Activated CD4-positive, CD25-positive, alpha-beta regulatory T cell treated with anti-CD3 and anti-CD28 coated beads, Interleukin-2, amount 50 U/mL, for 16 hours (primary cell): ENCODE measurements around the gene DCUN1D3.
A peak's percentile ranks its signal among the peaks of the same experiment; 100 is the strongest.
"Not testable (repeated sequence)": the region's sequence is repeated elsewhere in the genome, so short reads cannot be mapped to it uniquely, and the experiment has no call there.

Experiments
- DNase-seq: peaks from one replicate; pipeline ENCODE4 v3.0.0-alpha.2; 2020; ENCODE audit warnings: low read depth, low spot score

DCUN1D3 gene

DNA sequence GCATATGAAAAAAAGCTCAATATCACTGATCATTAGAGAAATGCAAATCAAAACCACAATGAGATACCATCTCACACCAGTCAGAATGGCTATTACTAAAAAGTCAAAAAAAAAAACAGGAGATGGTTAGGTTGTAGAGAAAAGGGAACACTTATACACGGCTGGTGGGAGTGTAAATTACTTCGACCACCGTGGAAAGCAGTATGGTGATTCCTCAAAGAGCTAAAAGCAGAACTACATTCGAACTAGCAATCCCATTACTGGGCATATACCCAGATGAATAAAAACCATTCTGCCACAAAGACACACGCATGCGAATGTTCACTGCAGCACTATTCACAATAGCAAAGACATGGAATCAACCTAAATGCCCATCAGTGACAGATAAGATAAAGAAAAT is 35.8 kb downstream of the DCUN1D3 start:
- DNase-seq: not testable (repeated sequence)

DNA sequence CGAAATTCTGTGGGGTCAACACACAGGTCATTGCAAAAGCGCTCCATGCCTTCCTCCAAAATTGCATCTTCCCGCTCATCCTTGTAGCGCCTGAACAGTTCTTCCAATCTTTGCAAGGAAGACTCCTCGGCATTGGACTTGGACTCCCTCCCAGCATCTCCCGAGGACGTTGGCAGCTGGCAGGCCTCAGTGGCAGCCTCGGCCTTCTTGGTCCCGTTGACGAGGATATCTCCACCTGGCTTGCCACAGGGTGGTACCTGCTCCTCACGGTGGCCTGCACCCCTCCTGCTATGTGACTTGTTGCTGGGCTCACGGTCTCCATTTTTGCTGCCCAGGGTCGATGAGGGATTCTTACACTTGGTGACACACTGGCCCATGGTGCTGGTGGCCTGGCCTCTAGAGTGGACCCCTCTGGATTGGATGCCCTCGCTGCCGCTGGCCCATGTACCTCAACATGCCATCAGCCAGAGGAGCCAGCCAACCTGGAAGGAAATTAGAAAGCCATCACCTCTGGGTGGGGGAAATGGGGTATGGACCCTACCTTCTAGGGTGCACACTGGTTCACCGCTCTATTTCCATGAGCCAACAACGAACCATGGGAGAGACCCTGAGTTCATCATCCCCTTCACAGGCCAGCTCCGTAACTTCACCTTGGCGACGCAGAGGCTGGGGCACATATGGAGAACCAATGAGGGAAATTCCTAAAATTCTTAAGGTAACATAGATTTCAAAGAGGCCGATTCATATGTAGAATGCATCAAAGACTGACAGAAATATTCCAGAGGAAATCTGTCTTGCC is 37.8 kb downstream of the DCUN1D3 start:
- DNase-seq: no peak

DNA sequence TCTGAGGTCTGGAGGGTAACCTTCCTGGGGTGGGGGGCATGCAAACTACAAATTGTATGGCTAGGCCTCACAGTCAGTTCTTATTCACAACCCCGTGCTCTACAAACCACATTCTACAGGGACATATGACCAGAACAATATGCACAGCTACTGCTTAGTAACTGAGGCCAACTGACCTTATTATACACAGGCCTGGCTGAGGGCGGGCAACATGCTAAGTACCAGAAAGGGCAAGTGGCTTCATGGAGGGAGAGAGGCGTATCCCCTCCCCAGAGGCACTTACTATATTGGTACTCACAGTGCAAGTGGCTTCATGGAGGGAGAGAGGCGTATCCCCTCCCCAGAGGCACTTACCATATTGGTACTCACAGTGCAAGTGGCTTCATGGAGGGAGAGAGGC is 39.2 kb downstream of the DCUN1D3 start:
- not testable (repeated sequence) for DNase-seq

DNA sequence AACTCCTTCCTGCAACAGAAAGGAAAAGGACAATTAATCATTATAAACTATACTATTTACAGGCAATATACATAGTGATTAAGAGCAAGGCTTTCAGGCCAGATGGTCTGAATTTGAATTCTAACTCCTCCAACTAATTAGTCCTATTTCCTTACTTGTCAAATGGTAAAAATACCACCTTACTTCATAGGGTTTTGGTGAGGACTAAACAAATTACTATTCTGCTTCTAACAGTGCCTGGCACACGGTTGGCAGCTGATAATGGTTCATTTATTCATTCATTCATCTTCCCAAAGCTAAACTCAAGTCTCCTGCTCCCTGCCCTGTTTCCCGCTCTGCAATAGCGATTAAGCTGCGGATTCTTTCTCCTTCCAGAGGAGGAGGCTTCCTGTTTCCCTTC is 39.8 kb downstream of the DCUN1D3 start:
- DNase-seq: no peak

DNA sequence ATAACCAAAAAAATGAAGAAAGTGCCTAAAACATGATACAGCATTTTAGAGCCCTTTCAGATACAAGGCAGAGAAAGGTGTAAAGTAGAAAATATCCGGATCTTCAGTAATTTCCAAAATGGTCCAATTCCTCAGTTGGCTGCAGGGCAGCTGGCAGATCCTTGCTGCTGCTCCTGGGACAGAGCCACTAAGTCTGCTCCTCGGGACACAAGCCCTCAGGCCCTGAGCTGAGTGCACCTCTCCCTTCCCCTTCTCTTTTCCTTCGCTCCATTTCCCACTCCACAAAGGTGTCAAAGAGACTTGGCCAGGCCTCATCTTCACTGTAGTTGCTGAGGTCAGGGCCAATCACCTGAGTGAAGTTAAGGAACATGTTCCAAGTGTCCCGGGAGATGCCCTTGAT is 40.5 kb downstream of the DCUN1D3 start:
- DNase-seq: no peak

DNA sequence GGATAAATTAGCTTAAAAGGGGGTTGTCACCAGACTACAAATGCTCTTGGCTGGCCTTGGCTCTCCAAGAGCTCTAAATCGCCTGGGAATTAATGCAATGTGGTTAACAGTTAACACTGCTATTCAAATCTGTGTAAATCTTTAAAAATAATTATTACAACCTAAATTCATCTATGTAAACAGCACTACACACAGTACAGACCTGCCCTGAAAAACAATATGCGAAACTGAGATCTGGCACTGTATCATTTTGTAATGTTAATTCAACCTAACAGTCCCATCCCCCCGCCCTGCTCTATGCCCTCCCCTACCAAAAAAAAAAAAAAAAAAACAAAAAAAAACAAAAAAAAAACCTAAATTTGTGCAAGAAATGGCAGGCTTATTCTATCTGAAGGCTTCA is 40.9 kb downstream of the DCUN1D3 start:
- no peak for DNase-seq

DNA sequence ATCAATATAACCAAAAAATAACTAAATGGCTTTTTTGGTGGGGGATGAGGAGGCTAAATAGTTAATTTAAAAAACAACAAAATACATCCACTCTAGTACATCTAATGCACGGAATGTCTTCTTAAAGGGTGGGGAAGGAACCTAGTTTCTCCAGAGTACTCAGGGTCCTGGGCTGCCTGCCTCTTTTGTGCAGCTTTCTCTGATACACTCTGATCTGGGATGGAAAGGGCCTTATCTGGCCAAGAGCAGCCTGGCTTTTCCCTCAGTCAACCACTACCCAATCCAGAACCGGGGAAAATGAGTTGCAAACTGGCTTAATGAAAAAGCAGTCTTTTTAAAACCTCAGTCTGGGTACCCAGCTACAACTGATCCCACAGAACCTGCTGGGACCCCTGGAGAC is 42.9 kb downstream of the DCUN1D3 start:
- DNase-seq: no peak

DNA sequence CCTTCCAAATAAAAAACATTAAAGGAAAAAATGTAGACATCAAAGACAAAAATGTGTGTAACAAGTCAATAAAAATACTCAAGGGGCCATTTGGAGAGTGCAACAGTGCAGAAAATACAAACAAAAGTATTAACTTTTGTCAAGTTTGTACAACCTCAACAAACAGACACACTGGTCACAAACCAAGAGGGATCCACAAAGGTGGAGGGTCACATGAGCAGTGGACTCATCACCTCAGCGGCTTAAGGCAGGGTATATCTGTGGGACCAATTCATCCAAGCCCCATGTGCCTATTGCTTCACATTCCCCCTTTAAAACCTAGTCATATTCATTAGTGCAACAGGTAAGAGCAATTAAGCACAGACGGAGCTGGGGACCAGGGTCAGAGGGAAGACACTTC is 45.2 kb downstream of the DCUN1D3 start:
- no peak for DNase-seq

DNA sequence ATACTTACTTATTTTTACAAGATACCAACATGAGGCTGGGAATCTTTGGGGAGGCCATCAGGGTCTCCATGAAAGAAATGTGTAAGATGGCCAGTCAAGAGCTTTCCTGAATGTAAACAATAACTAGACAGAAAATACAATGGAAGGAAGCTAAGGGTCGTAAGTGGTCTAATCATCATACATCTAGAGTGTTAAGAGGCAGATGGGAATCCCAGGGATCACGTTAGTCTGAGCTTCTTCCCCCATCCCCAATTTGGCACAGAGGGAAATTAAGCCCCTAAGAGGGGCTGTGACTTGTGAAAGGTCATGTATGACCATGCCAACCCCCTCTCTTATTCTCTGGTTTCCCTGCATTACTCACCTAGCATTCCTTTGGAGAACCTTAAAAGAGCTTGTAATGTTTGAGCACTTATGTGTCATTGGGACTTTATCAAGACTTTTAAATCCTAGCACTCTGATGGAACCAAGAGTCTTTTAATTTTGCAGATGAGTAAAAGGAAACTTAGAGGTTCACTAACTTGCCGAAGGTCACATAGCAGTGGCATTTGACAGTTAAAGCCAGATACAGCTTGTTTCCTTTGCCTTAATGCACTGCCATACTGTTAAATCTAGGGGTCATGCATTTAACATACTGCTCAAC is 46.1 kb downstream of the DCUN1D3 start:
- DNase-seq: no peak

DNA sequence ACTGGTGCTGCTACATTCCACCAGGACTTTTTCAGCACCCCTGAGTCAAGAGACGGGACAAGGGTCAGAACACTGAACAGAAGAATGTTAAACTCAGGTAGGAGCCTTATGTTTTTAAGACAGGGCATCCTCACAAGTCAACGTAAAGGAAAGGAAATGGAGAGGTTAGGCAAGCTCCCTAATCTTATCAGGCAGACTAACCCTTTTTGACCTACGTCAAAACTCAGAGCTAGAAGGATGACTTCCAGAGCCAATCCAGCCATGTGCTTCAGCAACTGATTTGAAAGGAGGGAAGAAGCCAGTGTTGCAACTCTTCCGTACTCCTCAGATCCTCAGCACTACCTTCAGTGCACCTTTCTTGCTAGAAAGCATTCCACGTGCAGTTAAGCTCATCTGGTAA is 47.0 kb downstream of the DCUN1D3 start:
- no peak for DNase-seq

DNA sequence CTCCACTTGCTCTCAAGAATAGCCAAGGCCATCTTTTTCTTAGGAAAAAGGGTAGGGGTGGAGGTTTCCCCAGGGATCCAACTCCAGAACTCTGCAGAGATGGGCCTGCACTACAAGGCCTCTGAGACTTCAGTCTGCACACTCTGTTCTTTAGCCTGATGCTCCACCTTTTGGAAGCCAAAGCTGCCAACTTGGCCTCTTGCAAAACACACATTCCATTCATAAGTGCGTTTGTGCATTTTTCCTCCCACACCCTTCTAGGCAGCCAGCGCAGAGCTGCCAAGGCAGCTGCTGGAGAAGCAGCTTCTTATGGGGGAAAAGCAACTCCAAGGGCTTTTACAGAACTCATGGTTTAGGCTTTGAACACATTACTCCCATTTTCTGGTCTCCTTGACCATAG is 48.6 kb downstream of the DCUN1D3 start:
- DNase-seq: no peak

DNA sequence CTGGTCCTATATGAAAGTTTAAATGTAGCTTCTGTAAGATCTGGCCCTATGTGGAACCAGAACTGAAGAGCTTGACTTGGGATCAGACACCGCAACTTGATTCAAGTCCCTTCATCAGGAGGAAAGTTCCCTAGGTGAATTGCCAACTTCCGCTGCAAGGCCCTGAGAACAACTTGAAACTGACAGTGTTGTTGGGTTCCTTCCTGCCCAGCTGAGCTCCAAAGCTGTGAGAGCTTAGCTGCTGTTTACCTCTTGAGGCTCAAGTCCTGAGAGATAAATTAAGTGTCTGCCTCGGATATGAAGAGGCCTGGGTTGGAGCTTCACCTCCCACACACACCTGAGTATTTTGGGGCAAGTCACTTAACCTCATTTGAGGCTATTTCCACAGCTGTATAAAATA is 49.2 kb downstream of the DCUN1D3 start:
- DNase-seq: no peak

DNA sequence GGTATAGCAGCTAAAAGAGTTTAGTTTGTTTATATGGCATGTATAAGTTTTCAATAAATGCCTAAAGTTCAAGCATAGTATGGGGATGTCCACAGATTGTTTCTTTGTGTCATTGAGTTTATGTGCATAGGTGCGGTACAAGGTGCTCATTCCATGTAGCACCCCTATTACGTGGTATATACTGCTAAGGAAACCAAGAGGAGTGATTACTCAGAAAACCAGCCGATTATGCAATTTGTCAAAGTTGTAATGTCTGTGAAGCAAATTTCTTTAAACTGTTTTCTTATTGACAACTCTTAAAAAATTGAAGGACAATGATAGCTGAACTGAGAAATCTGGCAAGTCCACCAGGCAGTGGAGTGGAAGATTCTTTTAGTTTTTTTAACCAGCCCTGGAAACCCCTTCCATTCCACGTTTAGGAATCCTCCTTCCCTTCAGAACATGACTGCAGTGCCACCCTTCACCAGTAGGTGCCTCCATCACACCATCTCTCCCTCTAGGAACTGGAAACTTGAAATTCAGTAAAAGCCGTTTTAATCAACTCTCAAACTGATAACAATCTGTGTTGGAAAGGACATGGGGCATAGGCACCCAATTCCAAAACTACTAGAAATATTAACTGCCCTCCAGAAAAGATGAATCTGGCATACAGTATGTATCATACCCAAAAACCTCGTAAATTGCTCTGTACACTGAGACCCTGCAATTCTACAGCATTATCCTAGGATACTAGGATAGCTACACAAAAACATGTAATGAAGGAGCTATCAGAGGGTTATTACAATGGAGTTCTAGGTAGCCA is 50.4 kb downstream of the DCUN1D3 start:
- peak; percentile 34 for DNase-seq

DNA sequence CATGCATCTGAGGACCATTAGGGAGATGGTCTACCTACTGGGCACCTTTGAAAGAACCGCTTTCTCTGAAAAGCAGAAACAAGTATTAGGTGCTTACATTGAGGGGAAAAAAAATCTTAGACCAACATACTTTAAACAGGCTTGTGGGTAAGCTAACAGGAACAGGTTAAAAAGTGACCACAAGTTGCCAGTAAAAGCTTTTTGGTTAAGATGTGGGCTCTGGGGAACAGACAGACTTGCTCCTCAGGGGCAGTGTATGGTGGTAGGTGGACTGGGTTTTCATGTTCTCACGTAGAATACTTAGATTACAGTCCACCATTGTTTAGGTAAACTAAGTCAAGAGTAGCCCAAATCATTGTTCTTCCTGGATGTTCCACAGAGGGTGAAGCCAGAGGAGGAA is 52.6 kb downstream of the DCUN1D3 start:
- DNase-seq: no peak

DNA sequence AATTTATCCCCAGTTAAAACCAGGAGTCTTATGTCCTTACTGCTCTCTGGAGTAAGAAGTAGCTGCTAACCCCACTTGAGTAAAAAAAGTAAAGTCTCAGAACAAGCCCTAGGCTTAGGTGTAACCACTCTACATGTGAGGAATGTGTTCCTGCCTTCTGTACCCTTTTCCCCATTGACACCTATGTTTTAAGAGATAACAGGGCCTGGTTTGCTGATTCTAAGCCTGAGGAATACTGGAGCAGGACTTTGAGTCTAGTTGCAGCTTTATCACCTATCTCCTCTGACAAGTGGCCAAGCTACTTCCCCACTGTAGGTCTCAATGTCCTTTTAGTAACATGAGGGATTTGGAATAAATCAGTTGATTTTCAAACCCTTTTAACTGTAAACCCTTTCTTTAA is 53.6 kb downstream of the DCUN1D3 start:
- no peak for DNase-seq

DNA sequence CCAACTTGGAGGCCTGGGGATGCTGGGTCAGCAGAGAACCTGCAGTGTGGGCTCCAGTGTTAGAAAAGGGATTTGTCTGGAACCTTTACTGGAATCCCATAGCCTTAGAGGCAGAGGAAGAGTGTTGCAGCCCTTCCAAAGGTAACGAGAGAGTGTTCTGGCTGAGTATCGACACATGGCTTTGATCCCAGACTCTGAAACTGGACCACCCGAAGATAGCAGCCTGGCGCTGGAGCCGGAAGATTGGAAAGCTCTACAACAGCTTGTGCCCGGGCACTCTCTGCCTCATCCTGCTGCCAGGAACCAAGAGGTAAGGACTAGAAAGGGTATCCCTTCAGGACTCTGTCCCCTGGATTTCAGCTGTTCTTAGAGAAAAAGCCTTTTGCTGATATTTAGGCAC is 54.1 kb downstream of the DCUN1D3 start:
- no peak for DNase-seq

DNA sequence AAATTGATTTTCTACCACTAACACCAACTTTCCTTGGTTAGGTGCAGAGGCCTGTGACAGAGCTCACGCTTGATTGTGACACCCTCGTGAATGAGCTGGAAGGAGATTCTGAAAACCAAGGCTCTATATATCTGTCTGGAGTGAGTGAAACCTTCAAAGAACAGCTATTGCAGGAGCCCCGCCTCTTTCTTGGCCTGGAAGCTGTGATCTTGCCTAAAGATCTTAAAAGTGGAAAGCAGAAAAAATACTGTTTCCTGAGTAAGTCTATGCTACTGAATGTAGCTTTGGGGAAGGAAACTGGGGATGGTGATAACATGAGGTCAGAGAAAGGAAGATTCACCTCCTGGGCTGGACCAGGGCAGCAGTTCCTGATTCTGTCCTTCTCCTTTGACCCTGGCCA is 55.6 kb downstream of the DCUN1D3 start:
- DNase-seq: no peak

DNA sequence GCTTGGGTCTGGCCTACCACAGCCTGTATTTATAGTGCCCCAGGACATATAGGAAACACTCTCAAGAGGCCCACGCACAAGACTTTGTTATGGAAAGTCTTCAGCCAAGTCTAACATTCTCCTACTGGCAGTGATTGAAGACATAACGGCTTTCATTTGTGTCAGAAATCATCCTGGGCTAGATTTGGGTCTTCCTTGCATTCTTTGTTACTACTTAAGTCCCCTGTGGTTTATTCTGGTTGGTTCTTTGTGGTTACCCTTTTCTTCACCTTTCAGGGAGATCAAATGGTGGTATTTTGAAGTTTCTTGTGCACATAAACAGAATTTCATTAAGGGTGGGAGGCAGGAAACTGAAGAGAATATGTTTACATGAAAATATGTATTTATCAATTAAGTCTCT is 56.1 kb downstream of the DCUN1D3 start:
- no peak for DNase-seq

DNA sequence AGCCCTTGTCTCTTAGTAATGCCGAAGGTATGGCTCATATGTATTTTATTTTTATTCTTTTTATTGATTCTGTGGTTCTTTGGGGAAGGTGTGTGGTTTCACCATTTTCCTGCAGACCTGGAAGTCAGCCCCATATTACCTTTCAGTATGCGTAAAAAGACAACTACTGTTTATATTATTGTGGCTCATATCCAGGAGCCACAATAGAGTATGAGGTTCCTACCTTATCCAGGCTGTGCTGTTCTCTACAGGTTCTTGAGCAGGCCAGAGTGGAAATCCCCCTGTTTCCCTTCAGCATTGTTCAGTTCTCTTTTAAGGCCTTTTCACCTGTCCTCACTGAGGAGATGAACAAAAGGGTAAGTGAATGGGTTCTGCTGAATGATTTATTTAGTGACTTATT is 60.7 kb downstream of the DCUN1D3 start:
- DNase-seq: no peak

DNA sequence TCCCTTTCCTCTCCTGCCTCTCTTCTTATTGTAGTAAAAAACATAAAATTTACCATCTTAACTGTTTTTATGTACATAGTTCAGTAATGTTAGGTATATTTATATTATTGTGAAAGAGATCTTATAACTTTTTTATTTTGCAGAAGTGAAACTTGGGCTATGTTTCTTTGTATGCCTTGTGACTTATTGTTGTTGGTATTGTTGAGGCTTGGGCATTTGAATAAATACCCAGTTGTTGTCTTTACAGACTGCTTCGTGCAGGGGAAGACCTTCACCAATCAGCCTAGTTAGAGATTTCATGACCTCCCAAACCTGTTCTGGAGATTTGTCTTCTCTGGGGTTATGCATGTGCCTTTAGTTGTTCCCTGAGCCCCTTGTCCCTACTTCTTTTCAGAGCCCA is 61.9 kb downstream of the DCUN1D3 start:
- DNase-seq: no peak

DNA sequence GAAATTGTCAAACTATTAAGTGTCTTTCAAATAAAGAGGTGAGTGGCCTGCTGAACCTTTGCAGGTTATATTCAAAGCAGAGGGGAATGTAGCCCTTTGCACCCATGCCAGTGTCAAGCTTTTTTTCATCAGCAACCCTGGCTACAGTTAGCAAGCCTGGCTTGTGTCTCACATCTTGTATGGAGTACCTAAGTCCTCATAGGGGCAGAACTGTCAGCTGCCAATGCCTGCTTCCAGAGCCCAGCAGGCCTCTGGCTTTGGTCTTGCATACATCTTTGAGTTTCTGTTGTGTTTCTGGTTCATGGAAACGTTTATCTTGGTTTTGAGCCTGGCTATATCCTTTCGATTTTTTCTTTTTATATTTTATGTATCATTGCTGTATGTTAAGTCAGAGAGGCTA is 67.1 kb downstream of the DCUN1D3 start:
- no peak for DNase-seq

DNA sequence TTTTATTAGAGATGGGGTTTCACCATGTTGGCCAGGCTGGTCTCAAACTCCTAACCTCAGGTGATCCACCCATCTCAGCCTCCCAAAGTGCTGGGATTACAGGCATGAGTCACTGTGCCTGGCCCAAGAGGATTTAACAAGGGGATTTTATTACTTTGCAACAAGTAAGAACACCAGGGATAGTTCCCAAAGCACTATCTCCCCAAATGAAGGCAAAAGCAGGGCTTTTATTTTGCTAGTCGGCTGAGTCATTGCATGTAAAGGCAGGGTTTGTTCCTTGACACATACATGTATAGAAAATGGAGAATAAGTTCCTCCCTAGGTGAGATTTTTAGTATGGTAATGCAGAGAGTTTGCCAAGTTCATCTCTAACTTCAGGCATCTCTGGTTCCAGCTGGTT is 69.8 kb downstream of the DCUN1D3 start:
- DNase-seq: no peak

DNA sequence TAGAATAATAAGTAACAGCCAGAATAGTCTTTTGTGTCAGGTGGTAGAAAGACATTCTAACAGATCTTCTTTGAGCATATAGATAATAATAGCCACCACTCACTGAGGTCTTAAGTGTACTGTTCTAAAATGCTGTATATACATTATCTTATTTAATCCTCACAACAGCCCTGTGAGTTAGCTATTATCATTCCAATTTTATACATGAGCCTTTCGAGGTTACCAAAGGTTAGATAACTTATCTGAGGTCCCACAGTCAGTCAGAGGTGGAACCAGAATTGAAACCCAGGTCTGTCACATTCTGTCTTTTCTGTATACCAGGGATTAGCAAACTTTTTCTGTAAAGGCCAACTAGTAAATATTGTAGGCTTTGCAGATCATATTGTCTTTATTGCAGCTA is 70.6 kb downstream of the DCUN1D3 start:
- DNase-seq: no peak
